Peyer's patch (tissue), 4 donors: ENCODE results near the gene ITPKB.

Experiments
- CTCF ChIP-seq, 6 experiments: fragments of 450-650 bp in 4 of 6; fragments of 200-600 bp in 2 of 6; sonication (generic) in 1 of 6; IDR thresholded peaks; one replicate each; pipeline ENCODE4 v1.5.1; 2017 to 2019; ENCODE audit warnings: antibody characterized with exemption in 6 of 6, mild to moderate bottlenecking in 3 of 6, moderate library complexity in 1 of 6
- POLR2A ChIP-seq, 2 donors: fragments of 450-650 bp; IDR thresholded peaks; one replicate each; pipeline ENCODE4 v1.5.1; 2017; ENCODE audit warnings: antibody characterized with exemption in 2 of 2, mild to moderate bottlenecking in 2 of 2, moderate library complexity in 2 of 2

GRCh38 chr1:226784081-226785049 is 45.3 kb upstream of the ITPKB start:
- no peak for TF ChIP-seq CTCF (IDR thresholded peaks at IDR 0.05)
- TF ChIP-seq POLR2A (IDR thresholded peaks at IDR 0.05): no peak
